ENCODE measurements around the gene CHST15.

CHST15 gene

DNA sequence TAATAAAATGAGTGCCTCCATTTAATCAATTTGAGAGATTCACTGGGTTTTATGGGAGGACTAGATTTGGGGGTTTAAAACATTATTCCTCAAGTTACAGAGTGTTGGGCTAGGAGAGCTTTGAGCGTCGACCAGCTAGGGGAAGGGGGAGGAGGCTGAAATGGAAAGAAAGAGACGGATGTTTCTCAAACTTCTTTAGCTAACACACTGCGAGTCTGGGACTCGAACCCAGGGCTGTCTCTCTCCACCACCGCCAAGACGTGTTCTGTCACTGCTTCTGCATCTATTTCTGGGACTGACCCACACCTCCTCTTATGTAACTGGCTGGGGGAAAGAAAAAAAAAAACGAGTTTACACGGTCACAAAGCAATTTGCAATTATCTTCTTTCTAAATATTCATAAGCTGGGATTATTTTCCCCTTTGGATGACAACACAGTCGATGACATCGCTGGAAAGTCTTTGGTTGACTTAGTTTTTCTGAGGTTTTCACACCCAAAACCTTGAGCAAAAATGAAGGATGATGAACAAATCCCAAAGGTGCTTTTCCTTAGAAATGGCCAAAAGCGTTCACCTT lies 27.2 kb downstream of the CHST15 start:
- no peak overlapping the region for H3K4me3 ChIP-seq (ENCODE audit: low read depth, low read length)
- TF ChIP-seq, protein P1, sequence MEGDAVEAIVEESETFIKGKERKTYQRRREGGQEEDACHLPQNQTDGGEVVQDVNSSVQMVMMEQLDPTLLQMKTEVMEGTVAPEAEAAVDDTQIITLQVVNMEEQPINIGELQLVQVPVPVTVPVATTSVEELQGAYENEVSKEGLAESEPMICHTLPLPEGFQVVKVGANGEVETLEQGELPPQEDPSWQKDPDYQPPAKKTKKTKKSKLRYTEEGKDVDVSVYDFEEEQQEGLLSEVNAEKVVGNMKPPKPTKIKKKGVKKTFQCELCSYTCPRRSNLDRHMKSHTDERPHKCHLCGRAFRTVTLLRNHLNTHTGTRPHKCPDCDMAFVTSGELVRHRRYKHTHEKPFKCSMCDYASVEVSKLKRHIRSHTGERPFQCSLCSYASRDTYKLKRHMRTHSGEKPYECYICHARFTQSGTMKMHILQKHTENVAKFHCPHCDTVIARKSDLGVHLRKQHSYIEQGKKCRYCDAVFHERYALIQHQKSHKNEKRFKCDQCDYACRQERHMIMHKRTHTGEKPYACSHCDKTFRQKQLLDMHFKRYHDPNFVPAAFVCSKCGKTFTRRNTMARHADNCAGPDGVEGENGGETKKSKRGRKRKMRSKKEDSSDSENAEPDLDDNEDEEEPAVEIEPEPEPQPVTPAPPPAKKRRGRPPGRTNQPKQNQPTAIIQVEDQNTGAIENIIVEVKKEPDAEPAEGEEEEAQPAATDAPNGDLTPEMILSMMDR (IDR thresholded peaks at IDR 0.05; ENCODE audit: borderline replicate concordance, insufficient read depth, low read depth, low read length): no peak

GRCh38 chr10:124065382-124066125 lies 27.8 kb downstream of the CHST15 start:
- H3K4me3 ChIP-seq (ENCODE audit: low read depth, low read length): no peak overlapping the region
- TF ChIP-seq, protein P1 (IDR thresholded peaks at IDR 0.05; ENCODE audit: borderline replicate concordance, insufficient read depth, low read depth, low read length): no peak

DNA sequence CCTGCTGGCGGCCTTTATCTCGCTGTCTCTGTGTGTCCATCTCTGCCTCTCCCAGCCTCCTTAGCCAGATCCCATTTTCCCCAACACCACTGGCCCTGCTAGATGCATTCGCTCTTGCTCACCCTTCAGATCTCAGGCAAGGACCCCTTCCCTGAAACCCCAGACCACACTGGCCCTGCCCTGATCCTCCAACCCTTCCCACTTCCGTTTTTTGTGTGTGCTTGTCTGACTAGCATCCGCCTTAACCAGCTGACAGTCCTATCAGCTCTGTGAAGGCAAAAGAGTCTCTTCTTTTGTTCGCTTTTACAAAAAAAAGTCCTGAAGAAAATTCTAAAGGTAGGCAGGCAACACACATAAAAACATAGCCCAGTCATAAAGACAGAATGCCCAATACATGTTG lies 28.7 kb downstream of the CHST15 start:
- no peak overlapping the region for H3K4me3 ChIP-seq (ENCODE audit: low read depth, low read length)
- TF ChIP-seq, protein P1 (IDR thresholded peaks at IDR 0.05; ENCODE audit: borderline replicate concordance, insufficient read depth, low read depth, low read length): no peak

GRCh38 chr10:124063750-124064603 lies 29.4 kb downstream of the CHST15 start:
- TF ChIP-seq, protein P1 (IDR thresholded peaks at IDR 0.05; ENCODE audit: borderline replicate concordance, insufficient read depth, low read depth, low read length): no peak
- no peak overlapping the region for H3K4me3 ChIP-seq (ENCODE audit: low read depth, low read length)

- TF ChIP-seq, protein P1 (IDR thresholded peaks at IDR 0.05; ENCODE audit: borderline replicate concordance, insufficient read depth, low read depth, low read length): no peak
- no peak overlapping the region for H3K4me3 ChIP-seq (ENCODE audit: low read depth, low read length)
Observed at GRCh38 chr10:124062390-124062789, 31.0 kb downstream of the CHST15 start.

DNA sequence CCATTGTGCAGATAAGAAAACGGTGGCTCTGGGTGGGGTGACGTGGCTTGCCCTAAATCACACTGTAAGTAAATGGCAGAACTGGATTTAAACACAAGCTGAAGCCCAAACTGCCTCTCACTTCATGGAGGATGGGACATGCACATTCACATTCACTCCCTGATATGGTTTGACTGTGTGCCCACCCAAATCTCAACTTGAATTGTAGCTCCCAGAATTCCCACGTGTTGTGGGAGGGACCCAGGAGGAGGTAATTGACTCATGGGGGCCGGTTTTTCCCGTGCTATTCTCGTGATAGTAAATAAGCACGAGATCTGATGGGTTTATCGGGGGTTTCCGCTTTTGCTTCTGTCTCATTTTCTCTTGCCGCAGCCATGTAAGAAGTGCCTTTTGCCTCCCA lies 32.4 kb downstream of the CHST15 start:
- TF ChIP-seq, protein P1 (IDR thresholded peaks at IDR 0.05; ENCODE audit: borderline replicate concordance, insufficient read depth, low read depth, low read length): no peak
- H3K4me3 ChIP-seq (ENCODE audit: low read depth, low read length): no peak overlapping the region

All from GM12875 (cell line).